ACC112 (cell line): ENCODE measurements around the gene TMEM200B.

Source experiments
- H2AFZ ChIP-seq: fragments of 200-600 bp; sonication (generic); one replicate; pipeline ENCODE4 v1.6.0; 2017; ENCODE audit warnings: antibody characterized with exemption, low read length; ENCODE audit not compliant: unreplicated experiment
- H3K27ac ChIP-seq: fragments of 200-600 bp; sonication (generic); 2 replicates; pipeline ENCODE4 v1.5.1; 2014; ENCODE audit warnings: low read depth, mild to moderate bottlenecking, antibody characterized with exemption, low read length, moderate library complexity
- H3K27me3 ChIP-seq: fragments of 200-600 bp; sonication (generic); 2 replicates; pipeline ENCODE4 v1.6.1; 2014; ENCODE audit warnings: mild to moderate bottlenecking, antibody characterized with exemption, low read length, moderate library complexity, mixed read lengths; ENCODE audit not compliant: insufficient read depth
- H3K36me3 ChIP-seq: fragments of 200-600 bp; sonication (generic); 2 replicates; pipeline ENCODE4 v1.6.1; 2016; ENCODE audit warnings: mild to moderate bottlenecking, antibody characterized with exemption, low read length, moderate library complexity, mixed read lengths; ENCODE audit not compliant: insufficient read depth
- H3K4me1 ChIP-seq: fragments of 200-600 bp; sonication (generic); one replicate; pipeline ENCODE4 v1.6.1; 2016; ENCODE audit warnings: low read length, mixed read lengths; ENCODE audit not compliant: insufficient read depth, unreplicated experiment, control insufficient read depth
- H3K4me3 ChIP-seq: fragments of 200-600 bp; sonication (generic); 2 replicates; pipeline ENCODE4 v1.5.1; 2014; ENCODE audit warnings: mild to moderate bottlenecking, low read depth, low read length
- H3K79me2 ChIP-seq: fragments of 200-600 bp; sonication (generic); one replicate; pipeline ENCODE4 v1.6.0; 2016; ENCODE audit warnings: low read length; ENCODE audit not compliant: control insufficient read depth, unreplicated experiment, insufficient read depth

Gene TMEM200B

DNA sequence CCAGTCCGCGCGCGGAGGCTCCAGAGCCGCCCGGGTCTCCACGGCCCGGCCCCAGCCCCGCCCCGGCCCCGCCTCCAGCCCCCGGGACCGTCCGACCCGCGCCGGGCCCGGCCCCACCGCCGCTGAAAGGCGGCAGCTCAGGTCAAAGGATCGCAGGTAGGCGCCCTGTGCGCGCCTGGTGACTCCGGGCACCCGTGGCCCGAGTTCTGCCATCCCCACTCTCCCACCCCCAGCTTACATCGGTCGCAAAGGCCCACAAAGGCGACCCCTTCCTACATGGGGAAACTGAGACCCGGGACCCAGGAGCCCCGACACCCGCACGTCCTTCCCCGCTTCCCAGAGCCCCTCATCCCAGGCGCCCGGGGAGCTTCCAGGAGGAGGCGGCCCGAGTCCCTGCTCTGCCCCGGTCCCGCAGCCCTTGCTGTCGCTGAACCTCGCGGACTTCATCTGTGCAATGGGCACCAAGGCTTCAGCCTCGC lies at the start of gene TMEM200B:
TMEM200B (minus strand) TSS at position 17 of the 479 bp plus-strand sequence. CDS start 2,075 bp downstream, outside the sequence.
- Histone ChIP-seq H3K27me3 (no peaks in the 10 kb centered on the region), H3K36me3 (no peaks in the 10 kb centered on the region; the same call in 1 of the 2 replicates), H2AFZ (peak within 1 kb of the TSS; percentile 70), H3K4me3 (peak within 1 kb of the TSS; percentile 87), H3K27ac (peak within 1 kb of the TSS; percentile 81), H3K4me1 (peaks cover 12% of the 10 kb centered on the region), H3K79me2 (peaks cover 17% of the 10 kb centered on the region)

DNA sequence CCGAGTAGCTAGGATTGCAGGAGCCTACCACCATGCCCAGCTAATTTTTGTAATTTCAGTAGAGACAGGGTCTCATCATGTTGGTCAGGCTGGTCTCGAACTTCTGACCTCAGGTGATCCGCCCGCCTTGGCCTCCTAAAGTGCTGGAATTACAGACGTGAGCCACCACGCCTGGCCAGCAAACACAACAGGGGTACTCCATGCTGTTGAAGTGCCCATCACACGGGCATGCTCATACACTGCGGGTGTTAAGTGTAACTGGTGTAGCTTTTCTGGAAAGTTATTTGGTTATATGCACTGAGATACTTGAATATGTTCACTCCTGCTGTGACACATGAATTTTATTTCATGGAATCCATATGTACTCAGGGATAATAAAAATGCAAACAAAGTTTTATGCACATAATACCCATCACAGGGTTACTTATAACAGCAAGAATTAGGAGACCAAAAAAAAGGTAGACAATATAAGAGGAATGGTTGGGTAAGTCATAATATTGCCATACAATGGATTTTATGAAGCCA lies 48.8 kb upstream of the TMEM200B start:
- peaks cover 27% of the 10 kb centered on the region for H3K36me3 ChIP-seq
- H3K27ac ChIP-seq = no peak overlapping the region
- peaks cover 35% of the 10 kb centered on the region for H3K4me1 ChIP-seq
- H2AFZ ChIP-seq = no peak overlapping the region
- no peak overlapping the region for H3K4me3 ChIP-seq
- H3K79me2 ChIP-seq = peaks cover 96% of the 10 kb centered on the region
- no peaks in the 10 kb centered on the region for H3K27me3 ChIP-seq

DNA sequence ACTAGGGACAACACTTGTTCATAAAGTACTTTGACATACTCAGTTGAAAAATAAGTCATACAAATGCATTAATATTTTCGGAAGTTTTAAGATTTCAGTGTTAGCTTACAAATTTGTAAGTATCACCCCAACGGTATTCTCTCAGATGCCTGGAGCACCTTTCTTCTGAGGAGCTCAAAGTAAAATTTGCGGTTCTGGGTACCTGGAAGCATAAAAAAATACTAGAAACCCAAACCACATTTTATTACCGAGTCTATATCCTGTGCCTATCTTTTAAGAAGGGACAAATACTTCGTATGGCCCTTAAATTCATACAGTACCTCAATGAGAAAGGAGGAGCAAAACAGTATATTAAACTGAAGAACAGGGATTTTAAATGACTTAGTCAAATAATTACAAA lies 47.8 kb upstream of the TMEM200B start:
- Histone ChIP-seq H3K4me3 (no peak overlapping the region), H3K27me3 (no peaks in the 10 kb centered on the region), H3K4me1 (peaks cover 33% of the 10 kb centered on the region), H3K79me2 (peaks cover 94% of the 10 kb centered on the region), H2AFZ (no peak overlapping the region), H3K36me3 (peaks cover 32% of the 10 kb centered on the region), H3K27ac (0 out of 2 replicates have a peak overlapping the region, but pooled peaks have one; percentile 34)

DNA sequence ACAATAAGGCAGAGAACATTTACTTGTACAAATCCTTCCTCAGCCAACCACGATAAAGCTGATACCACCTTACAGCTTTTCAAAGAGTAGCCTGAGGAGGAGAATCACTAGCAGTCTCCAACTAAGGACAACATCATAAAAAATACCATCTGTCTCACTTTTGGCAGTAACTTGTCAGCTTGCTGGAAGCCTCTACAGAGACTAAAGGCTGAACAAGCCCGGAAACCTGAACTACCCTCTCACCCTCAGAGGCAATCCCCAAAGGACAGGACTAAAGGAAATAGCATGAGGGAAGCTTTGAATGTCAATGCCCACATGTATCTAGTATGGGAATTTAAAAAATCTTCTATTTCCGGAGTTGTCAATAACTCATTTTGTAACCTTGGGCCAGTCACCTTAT lies 47.4 kb upstream of the TMEM200B start:
- H3K36me3 ChIP-seq = peaks cover 36% of the 10 kb centered on the region
- peaks cover 94% of the 10 kb centered on the region for H3K79me2 ChIP-seq
- H3K4me1 ChIP-seq = peaks cover 36% of the 10 kb centered on the region
- H3K4me3 ChIP-seq = no peak overlapping the region
- no peak overlapping the region for H2AFZ ChIP-seq
- H3K27me3 ChIP-seq = no peaks in the 10 kb centered on the region
- peak overlapping the region; percentile 34 for H3K27ac ChIP-seq

DNA sequence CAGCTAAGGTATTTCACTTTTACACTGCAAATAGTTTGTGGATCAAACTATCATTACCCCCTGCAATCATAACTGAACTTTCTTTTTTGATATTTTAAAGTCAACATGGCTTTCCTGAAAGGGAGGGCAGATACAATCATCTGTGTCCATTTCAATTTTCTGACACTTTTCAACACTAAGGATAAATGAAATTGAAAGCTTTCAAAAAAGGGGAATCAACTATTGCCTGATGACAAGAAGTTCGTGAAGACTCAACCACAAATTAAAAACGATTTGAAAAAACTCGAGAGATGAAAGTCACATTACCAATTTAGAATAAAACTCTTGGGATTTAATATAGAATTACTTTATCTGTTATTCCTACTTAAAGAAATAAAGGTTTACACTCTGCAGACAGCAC lies 46.3 kb upstream of the TMEM200B start:
- Histone ChIP-seq H3K4me3 (no peak overlapping the region), H3K79me2 (peaks cover 97% of the 10 kb centered on the region), H2AFZ (no peak overlapping the region), H3K27me3 (no peaks in the 10 kb centered on the region), H3K4me1 (peaks cover 36% of the 10 kb centered on the region), H3K27ac (no peak overlapping the region), H3K36me3 (peaks cover 43% of the 10 kb centered on the region)

DNA sequence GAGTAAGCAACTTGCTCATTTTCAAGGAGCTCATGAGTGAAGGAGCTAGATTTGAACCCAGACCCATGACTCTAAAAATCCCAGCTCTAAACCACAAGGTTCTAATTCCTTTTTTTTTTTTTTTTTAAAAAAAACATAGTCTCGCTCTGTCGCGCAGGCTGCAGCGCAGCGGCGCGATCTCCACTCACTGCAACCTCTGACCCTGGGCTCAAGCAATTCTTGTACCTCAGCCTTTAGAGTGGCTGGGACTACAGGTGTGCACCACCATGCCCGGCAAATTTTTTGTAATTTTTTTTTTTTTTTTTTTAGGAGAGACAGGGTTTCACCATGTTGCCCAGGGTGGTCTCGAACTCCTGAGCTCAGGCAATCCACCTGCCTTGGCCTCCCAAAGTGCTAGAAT lies 44.2 kb upstream of the TMEM200B start:
- peaks cover 56% of the 10 kb centered on the region for H3K36me3 ChIP-seq
- no peak overlapping the region for H2AFZ ChIP-seq
- H3K4me1 ChIP-seq = peaks cover 36% of the 10 kb centered on the region
- no peak overlapping the region for H3K27ac ChIP-seq
- H3K27me3 ChIP-seq = no peaks in the 10 kb centered on the region
- peaks cover 98% of the 10 kb centered on the region for H3K79me2 ChIP-seq
- no peak overlapping the region for H3K4me3 ChIP-seq

DNA sequence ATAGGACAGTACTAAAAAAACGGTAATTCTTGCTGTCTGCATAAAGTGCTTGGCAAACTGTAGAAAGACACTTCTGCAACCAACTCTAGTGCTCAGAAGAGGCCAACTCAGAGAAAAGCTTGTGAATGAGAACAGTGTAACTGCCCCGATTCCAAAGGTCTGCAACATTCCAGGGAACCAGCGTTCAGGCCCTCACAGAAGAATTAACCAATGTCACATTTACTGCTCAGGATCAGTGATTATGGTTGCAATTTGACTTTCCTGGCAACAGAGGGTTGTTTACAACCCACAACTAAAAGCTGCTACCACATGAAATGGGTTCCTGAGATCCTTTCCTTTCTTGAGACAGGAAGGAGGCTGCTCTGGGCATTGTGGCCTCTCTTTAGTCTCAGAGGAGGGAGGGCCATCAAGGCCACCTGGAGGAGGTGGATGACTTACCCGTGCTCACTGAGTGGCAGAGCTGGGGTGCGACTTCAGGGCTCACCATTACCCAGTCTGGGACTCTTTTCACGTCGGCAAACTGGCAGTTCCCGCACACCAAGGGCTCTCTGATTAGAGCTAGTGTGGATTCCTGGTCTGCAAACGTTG lies 42.7 kb upstream of the TMEM200B start:
- H3K27me3 ChIP-seq = no peaks in the 10 kb centered on the region
- no peak overlapping the region for H2AFZ ChIP-seq
- H3K4me3 ChIP-seq = no peak overlapping the region
- H3K36me3 ChIP-seq = peaks cover 57% of the 10 kb centered on the region
- peaks cover 97% of the 10 kb centered on the region for H3K79me2 ChIP-seq
- H3K27ac ChIP-seq = no peak overlapping the region
- peaks cover 24% of the 10 kb centered on the region for H3K4me1 ChIP-seq

DNA sequence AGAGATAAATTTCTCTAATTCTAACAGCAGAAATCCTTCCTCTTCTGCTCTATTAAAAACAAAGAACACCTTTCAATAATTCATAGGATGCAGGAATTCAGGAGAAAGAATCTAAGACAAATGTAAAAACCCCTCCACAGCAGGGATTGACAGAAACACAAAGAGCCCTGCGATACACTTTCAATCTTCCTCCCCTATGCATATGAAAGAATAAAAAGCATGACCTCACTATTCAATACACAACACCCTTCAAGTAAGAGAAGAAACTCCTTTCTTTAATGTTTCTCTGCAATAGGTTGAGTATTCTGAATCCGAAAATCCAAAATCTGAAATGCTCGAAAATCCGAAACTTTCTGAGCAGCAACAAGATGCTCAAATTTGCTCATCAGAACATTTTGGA lies 40.9 kb upstream of the TMEM200B start:
- no peak overlapping the region for H3K27ac ChIP-seq
- peaks cover 7% of the 10 kb centered on the region for H3K4me1 ChIP-seq
- no peak overlapping the region for H3K4me3 ChIP-seq
- peaks cover 62% of the 10 kb centered on the region for H3K36me3 ChIP-seq
- H2AFZ ChIP-seq = no peak overlapping the region
- no peaks in the 10 kb centered on the region for H3K27me3 ChIP-seq
- H3K79me2 ChIP-seq = peaks cover 92% of the 10 kb centered on the region

DNA sequence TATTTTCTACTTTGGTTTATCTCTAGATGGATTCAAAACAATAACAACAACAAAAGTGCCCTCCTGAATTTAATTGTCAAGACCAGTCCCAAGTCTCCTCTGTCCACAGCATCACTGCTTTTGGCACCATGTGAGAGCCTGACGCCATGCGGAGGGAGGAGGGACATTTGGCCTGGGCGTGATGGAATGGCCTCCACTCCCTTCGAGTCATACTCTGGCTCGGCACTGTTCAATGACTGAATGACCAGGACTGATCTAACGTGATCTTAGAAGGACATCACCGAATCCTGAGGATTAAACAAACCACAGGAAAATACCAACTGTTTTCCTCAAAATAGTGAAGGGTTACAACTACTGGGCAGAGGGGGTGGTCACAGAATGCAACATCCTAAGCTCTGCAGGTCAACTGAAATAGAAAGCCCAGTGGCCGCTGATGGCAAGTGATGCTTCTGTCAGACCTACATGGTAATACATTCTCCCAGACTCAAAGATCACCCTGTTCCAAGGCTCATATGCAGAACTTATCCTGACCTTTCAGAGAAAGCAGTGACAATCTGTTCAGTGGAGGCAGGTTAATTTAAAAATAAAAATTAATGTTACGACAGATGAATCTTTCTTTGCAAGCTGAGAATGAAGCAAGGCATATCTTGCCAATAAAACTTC lies 38.9 kb upstream of the TMEM200B start:
- Histone ChIP-seq H3K4me1 (peaks cover 5% of the 10 kb centered on the region), H3K79me2 (peaks cover 74% of the 10 kb centered on the region), H3K4me3 (no peak overlapping the region), H3K27me3 (no peaks in the 10 kb centered on the region), H3K27ac (no peak overlapping the region), H3K36me3 (peaks cover 56% of the 10 kb centered on the region), H2AFZ (no peak overlapping the region)

DNA sequence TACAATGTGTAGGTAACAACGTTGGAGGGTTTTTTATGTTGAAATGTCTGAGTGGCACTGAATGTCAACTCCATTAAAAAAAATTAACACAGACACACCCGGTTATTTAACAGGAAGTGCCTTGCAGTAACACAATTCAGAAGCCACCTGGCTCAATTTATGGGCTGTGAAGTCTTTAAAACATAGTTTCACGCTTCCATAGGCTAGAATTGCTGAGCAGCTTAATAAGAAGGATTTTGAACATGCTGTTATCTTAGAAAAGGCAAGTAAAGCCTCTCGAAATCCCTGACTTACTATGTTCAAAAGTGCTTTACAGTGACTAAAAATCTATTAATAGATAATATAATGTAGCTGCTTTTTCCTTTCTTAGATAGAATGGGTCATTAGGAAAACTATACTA lies 38.3 kb upstream of the TMEM200B start:
- no peak overlapping the region for H2AFZ ChIP-seq
- no peak overlapping the region for H3K27ac ChIP-seq

DNA sequence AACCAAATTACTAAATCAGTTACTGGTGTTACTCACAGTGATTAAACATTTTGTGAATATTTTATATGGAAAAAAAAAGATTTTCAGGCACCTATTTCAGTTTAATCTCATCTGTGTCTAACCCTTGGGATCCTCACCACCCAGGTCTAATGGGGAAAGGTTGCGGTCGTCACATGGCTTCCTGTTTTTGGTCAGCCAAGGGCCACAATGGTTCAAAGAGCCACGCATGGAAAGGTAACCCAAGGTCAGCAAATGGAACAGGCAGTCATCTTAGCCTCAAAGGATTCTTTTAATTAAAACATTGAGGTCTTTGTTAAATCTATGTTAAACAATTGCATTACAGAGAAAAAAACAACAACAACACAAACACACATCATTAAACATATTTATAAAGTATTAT lies 36.1 kb upstream of the TMEM200B start:
- Histone ChIP-seq H3K27me3 (no peaks in the 10 kb centered on the region), H3K4me3 (no peak overlapping the region), H3K79me2 (peaks cover 62% of the 10 kb centered on the region), H2AFZ (no peak overlapping the region), H3K27ac (no peak overlapping the region), H3K4me1 (no peaks in the 10 kb centered on the region), H3K36me3 (peaks cover 57% of the 10 kb centered on the region)

More for the DNA sequence above, 38.3 kb upstream of the TMEM200B start:
- Histone ChIP-seq H3K79me2 (peaks cover 70% of the 10 kb centered on the region), H3K4me3 (no peak overlapping the region), H3K27me3 (no peaks in the 10 kb centered on the region), H3K36me3 (peaks cover 57% of the 10 kb centered on the region), H3K4me1 (peaks cover 5% of the 10 kb centered on the region)
